ENCODE results near the gene EPHA1. TPM values are rescaled to one million over a fixed set of nuclear protein-coding genes. Genes with fewer than 3 reads are reported as not detected.

Gene EPHA1
- total RNA-seq: 0.07 TPM in 1 of 2 replicates, not detected in the other

DNA sequence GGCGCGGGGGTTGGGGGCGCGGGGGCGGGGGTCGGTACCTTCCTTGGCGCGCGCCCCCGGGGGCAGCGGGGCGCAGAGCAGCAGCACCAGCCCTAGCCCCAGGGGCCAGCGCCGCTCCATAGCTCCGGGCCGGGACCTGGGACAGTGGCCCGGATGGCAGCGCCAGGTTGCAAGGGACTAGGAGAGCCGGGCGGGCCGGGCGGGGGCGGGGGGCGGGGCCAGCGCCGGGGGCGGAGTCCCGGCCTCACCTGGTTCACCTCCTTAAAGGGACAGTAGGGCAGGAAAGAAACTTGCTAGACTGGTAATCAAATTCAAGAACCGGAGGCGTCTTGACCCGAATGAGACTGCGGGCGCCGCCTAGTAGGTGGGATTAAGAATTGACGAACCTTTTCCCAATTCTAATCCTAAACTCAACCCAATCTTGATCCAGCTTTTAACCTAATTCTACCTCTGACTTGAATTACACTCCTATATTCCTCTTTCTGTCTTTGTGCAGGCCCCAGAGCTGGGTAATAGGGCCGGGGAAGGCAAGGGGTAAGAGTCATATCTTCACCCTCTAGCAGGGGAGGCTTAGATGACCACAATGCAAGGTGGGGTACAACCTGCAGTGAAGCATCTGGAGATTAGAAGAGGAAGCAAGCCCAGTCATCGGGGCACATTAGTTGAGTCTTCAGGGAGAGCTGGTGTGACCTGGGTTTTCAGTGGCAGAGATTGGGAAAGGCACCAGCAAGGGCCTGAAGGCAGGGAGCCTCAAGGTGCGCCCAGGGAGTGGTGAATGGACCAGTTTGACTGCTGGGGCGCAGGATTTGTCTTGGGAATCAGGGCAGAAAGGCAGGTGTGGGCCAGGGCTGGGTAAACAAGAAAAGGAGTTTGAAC is at the start of gene EPHA1:
Gene EPHA1 (minus strand): TSS at position 171 of the 876 bp plus-strand sequence. CDS start 51 bp downstream, at position 120.

DNA sequence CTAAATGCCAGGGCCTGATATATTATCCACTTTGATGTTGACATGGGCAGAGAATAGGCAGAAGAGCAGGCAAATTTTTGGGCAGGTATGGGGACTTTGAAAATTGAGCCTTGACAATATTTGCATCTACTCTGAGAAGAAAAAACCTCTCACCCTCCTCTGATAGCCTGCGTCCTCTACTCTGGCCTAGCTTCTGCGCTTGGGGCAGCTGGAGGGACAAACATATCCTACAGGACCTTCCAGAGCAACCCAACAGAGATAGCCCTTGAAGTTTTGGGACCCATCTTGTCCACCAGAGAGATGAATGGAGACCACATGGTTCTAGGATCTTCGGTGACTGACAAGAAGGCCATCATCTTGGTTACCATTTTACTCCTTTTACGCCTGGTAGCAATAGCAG is 34.5 kb upstream of the EPHA1 start, which contains the start of gene TAS2R60:
Gene TAS2R60 (plus strand): TSS at position 301 of the 400 bp plus-strand sequence. CDS start 0 bp downstream, at position 301.

DNA sequence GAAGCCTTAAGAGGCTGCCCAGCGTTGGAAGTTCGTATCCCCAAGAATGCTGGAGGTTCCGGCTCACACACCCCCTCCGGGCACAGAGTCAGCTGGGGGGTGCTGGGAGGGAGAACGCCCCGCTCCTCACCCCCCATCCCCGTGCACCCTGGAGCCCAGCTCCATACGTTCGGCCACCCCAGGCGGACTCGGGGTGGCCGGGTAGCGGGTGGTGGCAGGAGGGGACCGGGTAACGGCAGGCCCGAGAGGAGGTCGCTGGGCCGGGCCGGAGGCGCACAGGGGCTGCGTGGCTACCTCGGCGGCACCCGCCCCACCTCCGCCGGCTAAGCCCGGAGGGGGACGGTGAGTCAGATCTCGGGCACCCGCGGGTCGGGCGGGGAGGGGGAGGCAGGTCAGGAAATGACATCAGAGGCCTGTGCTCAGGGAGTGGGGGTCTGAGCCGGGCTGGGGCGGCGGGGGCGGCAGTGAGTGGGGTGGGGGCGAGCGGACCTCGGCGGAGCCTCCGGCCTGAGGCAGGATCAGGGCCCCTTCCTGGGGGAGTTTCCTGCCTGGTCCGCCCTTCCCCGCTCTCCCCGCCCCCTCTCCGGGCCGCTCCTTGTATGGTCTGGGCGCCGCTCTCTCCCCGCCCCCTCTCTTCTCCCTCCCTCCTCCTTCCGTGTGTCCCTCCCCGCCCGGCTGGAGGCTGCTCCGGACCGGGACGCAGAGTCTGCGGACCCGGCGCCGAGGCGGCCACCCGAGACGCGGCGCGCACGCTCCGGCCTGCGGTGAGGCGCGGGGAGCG is 27.8 kb downstream of the EPHA1 start, which contains the start of gene ZYX:
Gene ZYX (plus strand): TSS at position 700 of the 781 bp plus-strand sequence. CDS start 227 bp downstream, outside the sequence.

DNA sequence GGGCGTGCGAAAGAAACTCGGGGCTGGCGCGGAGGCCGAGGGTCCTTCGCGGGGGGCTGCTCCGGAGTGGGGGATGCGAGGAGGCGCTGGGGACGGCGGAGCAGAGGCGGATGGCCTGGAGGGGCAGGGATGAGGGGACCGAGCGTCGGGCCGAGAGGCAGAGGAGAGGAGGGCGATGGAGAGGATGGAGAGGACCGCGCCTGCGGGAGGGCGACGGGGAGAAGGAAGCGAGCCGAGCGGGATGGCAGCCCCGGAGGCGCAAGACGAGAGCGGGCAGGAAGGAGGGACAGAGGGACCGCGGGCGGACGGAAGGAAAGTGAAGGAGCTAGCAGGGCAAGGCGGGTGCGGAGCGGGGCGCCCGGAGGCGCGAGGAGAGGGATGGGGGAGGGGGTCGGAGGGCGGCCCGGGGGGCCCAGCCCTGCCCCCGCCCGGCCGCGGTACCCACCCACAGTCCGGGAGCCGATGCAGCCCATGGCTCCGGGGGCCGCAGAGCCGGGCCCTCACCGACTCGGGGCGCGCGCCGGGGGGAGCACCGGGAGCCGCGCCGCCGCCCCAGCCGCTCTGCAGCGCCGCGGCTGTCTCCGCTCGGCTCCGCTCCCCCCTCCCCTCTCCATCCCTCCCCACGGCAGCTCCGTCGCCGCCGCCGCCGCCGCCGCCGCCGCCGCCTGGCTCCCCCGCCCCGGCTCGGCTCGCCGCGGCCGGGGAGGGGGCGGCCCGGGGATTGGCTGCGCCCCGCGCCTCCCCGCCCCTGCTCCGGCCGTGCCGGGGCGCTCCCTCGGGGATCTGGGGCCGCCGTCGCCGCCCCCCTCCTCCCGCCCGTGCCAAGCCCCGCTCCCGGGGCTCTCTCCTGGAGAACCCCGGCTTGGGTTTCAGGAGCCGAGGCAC is 46.3 kb downstream of the EPHA1 start, which contains the start of gene FAM131B:
Gene FAM131B (minus strand): TSS at position 583 of the 885 bp plus-strand sequence. CDS start 110 bp downstream, at position 473.

Other genes starting within 250 kb of the EPHA1 start
- not detected in 2 replicates for gene TAS2R39, start 225.4 kb downstream of the EPHA1 start, total RNA-seq
- not detected in 2 replicates for gene TAS2R40, start 186.8 kb downstream of the EPHA1 start, total RNA-seq
- gene GSTK1, start 145.4 kb downstream of the EPHA1 start, total RNA-seq: 142 and 159 TPM in 2 replicates
- gene TMEM139, start 123.9 kb downstream of the EPHA1 start, total RNA-seq: not detected in 2 replicates
- 13.2 and 13.4 TPM in 2 replicates for gene CASP2, start 120.5 kb downstream of the EPHA1 start, total RNA-seq
- gene CLCN1, start 92.7 kb downstream of the EPHA1 start, total RNA-seq: not detected in 2 replicates
- gene FAM131B, start 46.1 kb downstream of the EPHA1 start, total RNA-seq: 0.54 and 1.2 TPM in 2 replicates
- 244 and 257 TPM in 2 replicates for gene ZYX, start 27.5 kb downstream of the EPHA1 start, total RNA-seq
- gene TAS2R60, start 34.6 kb upstream of the EPHA1 start, total RNA-seq: not detected in 2 replicates
- gene TAS2R41, start 69.0 kb upstream of the EPHA1 start, total RNA-seq: not detected in 2 replicates
- not detected in 2 replicates for gene CTAGE15, start 162.9 kb upstream of the EPHA1 start, total RNA-seq
- gene TCAF2, start 212.1 kb upstream of the EPHA1 start, total RNA-seq: 16.5 and 19.4 TPM in 2 replicates